SU-DHL-6 (cell line): ENCODE measurements around the gene CGB7.

Experiments used
- H2AFZ ChIP-seq: fragments of 200-600 bp; sonication (generic); 2 replicates; pipeline ENCODE4 v1.6.1; 2014; ENCODE audit warnings: low read depth, mild to moderate bottlenecking, moderate library complexity, mixed read lengths, antibody characterized with exemption, low read length; ENCODE audit not compliant: severe bottlenecking
- H3F3A ChIP-seq: fragments of 200-600 bp; shearing (Covaris generic); 2 replicates; pipeline ENCODE4 v1.6.0; 2016; ENCODE audit warnings: antibody characterized with exemption, mild to moderate bottlenecking; ENCODE audit not compliant: insufficient read depth
- H3K27ac ChIP-seq: fragments of 200-600 bp; sonication (generic); 2 replicates; pipeline ENCODE4 v1.5.1; 2016; ENCODE audit warnings: low read depth, mild to moderate bottlenecking, low read length, moderate library complexity, mixed read lengths
- H3K27me3 ChIP-seq: fragments of 200-600 bp; sonication (generic), shearing (Covaris generic); 2 replicates; pipeline ENCODE4 v1.6.0; 2014; ENCODE audit warnings: mild to moderate bottlenecking, low read length
- H3K36me3 ChIP-seq: fragments of 200-600 bp; sonication (generic); 2 replicates; pipeline ENCODE4 v1.6.1; 2014; ENCODE audit warnings: mild to moderate bottlenecking, low read length, mixed read lengths
- H3K4me2 ChIP-seq: fragments of 300-600, 200-600 bp; shearing (Covaris generic), sonication (generic); 2 replicates; pipeline ENCODE4 v1.6.0; 2014; ENCODE audit warnings: low read length, low read depth, mild to moderate bottlenecking; ENCODE audit not compliant: poor library complexity, severe bottlenecking
- H3K4me3 ChIP-seq: fragments of 200-600 bp; sonication (generic); 2 replicates; pipeline ENCODE4 v1.5.1; 2014; ENCODE audit warnings: antibody characterized with exemption, low read length, mild to moderate bottlenecking, mixed read lengths; ENCODE audit not compliant: insufficient read depth, poor library complexity, severe bottlenecking
- H3K79me2 ChIP-seq: fragments of 200-600 bp; sonication (generic); 2 replicates; pipeline ENCODE4 v1.6.1; 2014; ENCODE audit warnings: mild to moderate bottlenecking, low read length, moderate library complexity; ENCODE audit not compliant: insufficient read depth
- H3K9ac ChIP-seq: fragments of 200-600 bp; sonication (generic); 2 replicates; pipeline ENCODE4 v1.7.0; 2014; ENCODE audit warnings: mild to moderate bottlenecking, low read length
- H3K9me2 ChIP-seq: fragments of 200-600 bp; sonication (generic); replicated peaks from 2 replicates; pipeline ENCODE4 v1.6.1; 2014; ENCODE audit warnings: low read length; ENCODE audit not compliant: insufficient read depth
- H3K9me3 ChIP-seq: fragments of 200-600 bp; sonication (generic); 2 replicates; pipeline ENCODE4 v1.6.1; 2014; ENCODE audit warnings: low read length, mixed read lengths; ENCODE audit not compliant: insufficient read depth
- H4K20me1 ChIP-seq: fragments of 200-600 bp; sonication (generic); 2 replicates; pipeline ENCODE4 v1.6.1; 2014; ENCODE audit warnings: low read depth, mild to moderate bottlenecking, antibody characterized with exemption, low read length, moderate library complexity, mixed read lengths
- CTCF ChIP-seq: fragments of 200-600 bp; sonication (generic); IDR thresholded peaks from one replicate; pipeline ENCODE4 v1.5.1; 2017; ENCODE audit warnings: antibody characterized with exemption, mild to moderate bottlenecking, low read length, moderate library complexity; ENCODE audit not compliant: insufficient read depth, poor library complexity, severe bottlenecking
- EZH2phosphoT487 ChIP-seq: fragments of 200-600 bp; sonication (generic), shearing (Covaris generic); conservative IDR thresholded peaks from 2 replicates; pipeline ENCODE4 v1.6.1; 2018; ENCODE audit warnings: mild to moderate bottlenecking, antibody characterized with exemption, low read length, moderate library complexity, mixed read lengths

Gene CGB7

GRCh38 chr19:49098795-49099194 is 41.2 kb upstream of the CGB7 start:
- Histone ChIP-seq H3K27me3 (no peaks in the 10 kb centered on the region), H3K4me3 (no peak overlapping the region), H3K79me2 (peaks cover 23% of the 10 kb centered on the region), H3F3A (peaks cover 11% of the 10 kb centered on the region), H4K20me1 (peaks cover 3% of the 10 kb centered on the region; the same call in 1 of the 2 replicates), H3K27ac (no peak overlapping the region), H3K9ac (no peak overlapping the region), H3K9me2 (no peaks in the 10 kb centered on the region), H3K9me3 (no peaks in the 10 kb centered on the region), H3K4me2 (no peak overlapping the region), H2AFZ (no peak overlapping the region), H3K36me3 (peaks cover 13% of the 10 kb centered on the region)
- TF ChIP-seq EZH2phosphoT487 (no peak), CTCF (no peak)

- H3K79me2 ChIP-seq = peaks cover 24% of the 10 kb centered on the region
- H3F3A ChIP-seq = peaks cover 11% of the 10 kb centered on the region
- no peaks in the 10 kb centered on the region for H3K9me2 ChIP-seq
- H3K27me3 ChIP-seq = no peaks in the 10 kb centered on the region
- peaks cover 15% of the 10 kb centered on the region for H3K36me3 ChIP-seq
- H3K4me3 ChIP-seq = no peak overlapping the region
- no peaks in the 10 kb centered on the region for H3K9me3 ChIP-seq
- no peak overlapping the region for H3K9ac ChIP-seq
- H3K4me2 ChIP-seq = no peak overlapping the region
- H4K20me1 ChIP-seq = peaks cover 3% of the 10 kb centered on the region; the same call in 1 of the 2 replicates
- no peak overlapping the region for H3K27ac ChIP-seq
- TF ChIP-seq EZH2phosphoT487 (no peak), CTCF (peak; percentile 94)
- no peak overlapping the region for H2AFZ ChIP-seq
Measured at GRCh38 chr19:49097453-49098288, 40.1 kb upstream of the CGB7 start.

DNA sequence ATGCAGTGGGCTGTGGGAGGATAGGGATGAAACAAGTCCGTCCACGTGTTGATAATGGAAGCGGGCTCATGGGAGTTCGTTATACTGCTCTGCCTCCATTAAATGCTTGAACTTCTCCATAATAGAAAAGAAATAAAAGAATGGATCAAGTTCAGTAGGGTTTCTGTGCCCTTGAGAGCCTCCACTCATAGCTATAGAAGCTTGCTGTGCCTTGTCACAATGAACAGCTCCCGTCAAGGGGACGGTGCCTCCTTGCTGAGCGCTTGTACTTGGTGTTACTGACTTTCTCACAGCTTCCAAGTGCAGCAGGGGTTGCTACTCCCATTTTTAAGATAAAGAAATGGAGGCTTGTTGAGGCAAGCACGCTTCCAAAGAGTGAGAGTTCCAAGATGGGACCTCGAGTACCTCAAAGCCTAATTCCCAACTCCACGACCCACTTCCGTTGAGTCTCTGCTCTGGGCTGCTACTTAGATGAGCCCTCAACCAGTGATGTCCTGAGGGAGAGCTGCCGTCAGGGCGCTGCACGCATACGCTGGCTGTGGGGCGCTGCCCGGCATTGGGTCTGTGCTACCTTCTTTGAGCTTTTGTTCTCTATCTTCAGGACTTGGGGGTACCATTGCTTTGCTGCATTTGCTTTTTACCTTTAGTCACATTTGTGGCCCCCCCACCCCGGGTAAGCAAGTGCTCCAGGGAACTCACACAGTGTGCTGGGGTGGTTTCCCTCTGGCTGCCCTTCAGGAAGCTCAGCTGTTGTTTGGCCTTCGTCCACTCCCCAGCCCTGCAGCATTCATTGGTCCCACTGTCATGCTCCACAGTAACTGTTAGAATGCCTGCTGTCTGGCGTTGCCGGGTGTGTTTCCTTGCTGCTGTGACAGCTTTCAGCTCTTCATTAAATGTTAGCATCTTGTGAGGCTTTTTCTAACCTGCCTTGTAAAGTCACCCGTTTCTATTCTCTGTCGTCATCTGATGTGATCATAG is 37.2 kb upstream of the CGB7 start:
- Histone ChIP-seq H3K27me3 (no peaks in the 10 kb centered on the region), H3K4me3 (no peak overlapping the region), H3K9me3 (no peaks in the 10 kb centered on the region), H3K9ac (no peak overlapping the region), H2AFZ (no peak overlapping the region), H3K27ac (no peak overlapping the region), H4K20me1 (peaks cover 3% of the 10 kb centered on the region; the same call in 1 of the 2 replicates), H3K79me2 (peaks cover 43% of the 10 kb centered on the region), H3F3A (peaks cover 11% of the 10 kb centered on the region), H3K36me3 (peaks cover 27% of the 10 kb centered on the region), H3K9me2 (no peaks in the 10 kb centered on the region), H3K4me2 (no peak overlapping the region)
- TF ChIP-seq CTCF (no peak), EZH2phosphoT487 (no peak)
